DMS153 (cell line): Measurements from ENCODE around the gene RAI1.

Source experiments
- DNase-seq: peaks from one replicate; lab custom pipeline; 2025; lab: John Stamatoyannopoulos, UW

The RAI1 gene

DNA sequence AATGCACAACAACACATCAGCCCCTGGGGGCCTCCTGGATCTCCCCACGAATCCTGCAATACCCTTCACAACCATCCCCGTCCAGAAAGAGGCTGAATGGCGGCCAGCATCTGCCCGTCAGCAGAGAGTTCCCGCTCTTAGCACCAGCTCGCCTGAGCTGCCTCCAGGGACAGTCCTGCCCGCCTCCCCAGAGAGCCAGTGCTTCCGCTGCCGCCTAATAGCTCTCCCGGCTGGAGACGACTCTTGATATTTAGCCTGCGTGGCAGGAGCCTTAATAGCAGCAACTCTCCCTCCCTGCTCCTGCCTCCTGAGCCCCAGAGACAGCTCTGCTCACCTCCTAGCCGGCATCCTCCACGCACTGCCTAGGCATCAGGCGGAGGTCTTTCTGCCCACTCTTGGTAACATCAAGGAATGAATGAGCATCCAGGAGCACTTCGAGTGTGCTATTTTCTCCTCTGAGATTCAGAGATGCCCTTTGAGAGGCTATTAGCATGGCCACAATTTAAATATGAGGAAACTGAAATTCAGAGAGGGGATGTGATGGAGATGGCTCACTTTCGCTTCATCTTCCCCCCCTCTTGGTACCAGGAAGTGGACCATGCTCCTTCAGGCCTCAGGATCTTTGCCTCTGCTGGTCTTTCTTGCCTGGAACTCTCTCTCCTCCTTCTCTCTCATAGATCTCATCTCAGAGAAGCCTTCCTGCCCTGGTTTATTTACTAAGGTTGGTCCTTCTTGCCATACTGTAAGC, 67.9 kb downstream of the RAI1 start:
- peak; percentile 28 for DNase-seq

DNA sequence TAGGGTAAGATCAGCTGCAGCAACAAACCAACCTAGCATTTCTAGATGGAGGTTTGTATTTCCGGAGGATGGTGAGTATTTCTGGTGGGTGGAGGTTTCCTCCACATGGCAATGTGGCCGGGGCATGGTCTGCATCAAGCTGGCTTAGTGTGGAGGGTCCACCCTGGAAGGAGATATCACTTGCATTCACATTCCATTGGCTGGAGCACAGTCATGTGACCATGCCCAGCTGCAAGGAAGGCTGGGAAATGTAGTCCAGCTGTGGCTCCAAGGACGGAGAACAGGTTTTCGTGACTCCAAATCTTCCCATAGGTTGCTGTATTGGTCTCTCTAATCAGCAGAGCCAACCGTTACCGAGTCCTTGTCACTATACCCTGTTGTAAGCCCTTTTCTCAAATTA, 68.7 kb downstream of the RAI1 start:
- DNase-seq, result no peak

DNA sequence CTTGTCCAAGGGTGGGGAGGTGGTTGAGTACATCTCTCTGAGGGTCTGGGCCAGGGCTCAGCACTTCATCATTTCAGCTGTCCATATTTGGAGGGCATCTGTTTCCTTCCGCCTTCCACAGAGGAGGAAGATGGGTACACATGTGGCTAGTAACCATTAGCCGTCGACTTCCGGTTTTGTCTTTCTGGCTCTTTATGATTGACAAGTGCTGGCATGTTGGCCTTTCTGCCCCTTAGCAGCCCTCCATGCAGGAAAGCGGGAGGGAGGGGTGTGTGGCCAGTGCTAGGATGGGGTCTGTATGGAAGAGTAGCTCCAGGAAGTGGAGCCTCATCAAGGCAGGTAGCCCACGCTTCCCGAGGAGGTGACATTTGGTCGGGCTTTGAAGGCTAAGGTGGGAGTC, 69.6 kb downstream of the RAI1 start:
- DNase-seq, result peak; percentile 23

DNA sequence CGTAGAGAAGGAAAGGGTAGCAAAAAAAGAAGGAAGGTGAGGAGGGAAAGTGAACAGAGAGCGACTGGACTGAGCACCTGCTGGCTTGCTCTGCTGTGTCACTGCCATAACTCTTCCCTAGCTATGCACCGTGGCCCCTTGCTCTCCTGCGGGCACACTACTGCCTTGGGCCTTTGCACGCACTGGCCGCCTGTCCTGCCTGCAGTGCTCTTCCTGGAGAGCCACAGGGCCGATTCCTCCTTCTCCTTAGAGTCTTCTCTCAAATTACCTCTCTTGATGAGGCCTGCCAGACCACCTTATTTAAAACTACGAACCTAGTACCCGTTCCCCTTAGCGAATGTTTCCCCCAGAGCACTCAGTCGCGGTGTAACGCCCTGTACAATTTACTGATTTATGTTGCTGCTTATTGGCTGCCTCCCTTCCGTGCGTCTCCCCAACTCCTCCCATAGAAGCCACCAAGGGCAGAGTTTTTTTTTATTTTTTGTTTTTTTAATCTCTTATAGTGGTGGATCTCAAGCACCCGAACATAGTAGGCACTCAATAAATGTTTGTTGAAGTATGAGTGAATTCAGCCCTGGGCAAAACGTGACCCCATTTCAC, 70.3 kb downstream of the RAI1 start:
- DNase-seq, result no peak

DNA sequence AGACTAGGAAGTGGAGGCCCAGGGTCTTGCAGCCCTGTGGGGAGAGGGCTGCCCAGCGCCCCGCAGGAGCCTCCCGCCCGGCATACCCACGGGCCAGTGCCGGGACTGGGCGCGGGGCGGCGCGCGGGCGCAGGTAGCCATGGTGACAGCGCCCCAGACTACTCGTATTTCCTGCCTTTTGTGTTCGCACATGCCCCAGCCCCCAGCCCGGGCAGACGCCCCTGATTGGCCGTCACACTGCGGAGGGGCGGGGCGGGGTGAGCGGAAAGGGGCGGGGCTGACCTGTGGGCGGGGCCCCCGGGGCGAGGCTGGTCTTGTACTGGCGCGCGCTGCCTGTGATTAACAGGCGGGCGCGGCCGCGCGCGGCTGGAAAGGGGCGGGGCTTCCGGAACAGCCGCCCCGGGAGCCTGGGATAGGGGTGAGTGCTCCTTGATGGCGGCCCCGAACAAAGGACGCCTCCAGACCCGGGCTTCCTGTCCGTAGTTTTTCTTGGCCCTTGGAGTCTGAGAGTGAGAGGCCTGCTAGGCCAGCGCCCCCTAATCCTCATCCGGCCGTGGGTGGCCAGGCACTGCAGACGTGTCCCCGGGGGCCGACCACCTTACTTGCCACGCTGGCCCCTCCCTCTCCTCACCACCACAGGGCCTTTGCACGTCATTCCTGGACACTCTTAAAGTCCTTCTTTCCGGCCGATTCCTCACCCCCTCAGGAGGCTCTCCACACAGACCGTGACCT, 71.0 kb downstream of the RAI1 start:
- peak; percentile 75 for DNase-seq

DNA sequence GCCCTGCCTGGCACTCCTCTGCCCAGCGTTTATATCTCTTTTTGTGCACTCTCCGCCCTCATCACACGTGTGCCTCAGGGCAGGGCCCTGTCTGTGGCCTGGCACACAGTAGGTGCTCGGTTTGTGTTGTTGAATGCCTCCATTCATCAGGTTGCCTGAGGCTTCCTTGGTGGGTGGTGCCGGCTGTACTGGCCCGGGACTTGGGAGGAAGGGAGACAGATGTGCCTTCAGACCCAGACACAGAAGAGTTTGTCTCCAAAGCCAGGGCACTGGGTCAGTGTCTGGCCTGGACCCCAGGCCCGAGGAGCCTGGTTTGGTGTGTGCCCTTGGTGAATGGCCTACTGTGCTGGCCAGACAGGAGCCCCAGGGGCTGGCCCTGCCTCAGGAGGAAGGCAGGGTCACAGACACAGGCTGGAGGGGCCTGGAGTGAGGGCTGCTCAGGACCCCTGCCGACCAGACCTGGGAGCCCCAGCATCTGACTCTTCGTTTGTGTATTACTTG, 71.6 kb downstream of the RAI1 start:
- no peak for DNase-seq

DNA sequence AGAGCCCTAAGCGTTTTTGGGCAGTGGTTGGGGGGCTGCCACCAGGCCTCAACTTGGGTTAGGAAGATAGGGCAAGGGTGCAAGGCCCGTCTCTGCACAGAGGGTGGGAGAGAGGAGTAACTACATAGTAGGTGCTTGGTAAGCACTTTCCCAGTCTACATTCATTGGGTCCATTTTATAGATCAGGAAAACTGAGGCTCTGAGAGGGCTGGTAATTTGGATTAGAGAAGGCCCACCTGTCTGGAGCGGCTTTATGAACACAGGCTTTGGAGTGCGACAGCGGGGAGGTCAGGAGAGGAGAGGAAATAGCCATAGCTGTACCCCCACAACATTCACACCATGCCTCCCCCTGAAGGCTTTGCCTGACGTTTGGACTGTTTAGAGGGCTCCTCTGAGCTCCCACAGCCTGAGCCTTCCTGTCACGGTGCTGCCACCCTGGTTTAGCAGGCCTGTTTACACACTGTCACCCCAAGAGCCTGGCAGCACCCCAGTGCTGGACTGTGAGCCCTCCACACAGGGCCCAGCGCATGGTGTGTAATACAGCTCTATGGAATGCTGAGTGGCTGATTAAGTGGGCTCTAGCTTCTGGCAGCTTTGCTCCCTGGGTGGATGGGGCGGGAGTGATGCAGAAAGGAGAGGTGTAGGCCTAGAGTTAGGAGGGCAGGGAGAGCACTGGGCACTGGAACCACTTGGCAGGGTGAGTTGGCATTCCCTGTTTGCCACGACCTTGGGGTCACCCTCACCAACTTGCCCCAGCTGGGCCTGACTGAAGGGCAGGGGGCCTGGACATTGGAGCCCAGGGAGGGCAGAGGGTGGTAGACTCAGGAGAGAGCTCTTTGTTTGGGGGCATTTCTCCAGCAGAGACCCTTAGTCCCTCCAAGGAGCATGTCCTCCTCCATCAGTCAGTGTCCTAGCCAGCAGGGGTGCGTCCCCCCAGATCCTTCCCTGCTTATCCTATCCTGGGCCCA, 73.7 kb downstream of the RAI1 start:
- no peak for DNase-seq

DNA sequence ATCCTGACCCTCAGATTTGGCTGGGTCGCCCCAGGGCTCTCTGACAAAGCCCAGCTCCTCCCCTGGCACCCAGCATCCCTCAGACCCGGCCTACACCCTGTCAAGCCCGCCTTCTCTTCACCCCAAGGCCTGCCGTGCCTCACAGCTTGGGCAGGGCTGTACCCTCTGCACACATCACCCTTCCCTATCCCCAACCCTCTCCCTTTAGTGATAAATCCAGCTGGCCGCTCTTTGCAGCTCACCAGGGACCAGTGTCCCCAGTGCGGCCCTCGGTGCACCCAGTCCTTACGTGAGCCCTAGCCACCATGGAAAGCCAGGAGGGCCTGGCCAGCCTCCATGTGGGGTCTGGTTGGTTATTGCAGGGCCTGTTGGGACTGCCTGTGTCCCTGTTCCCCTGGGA, 74.5 kb downstream of the RAI1 start:
- no peak for DNase-seq

DNA sequence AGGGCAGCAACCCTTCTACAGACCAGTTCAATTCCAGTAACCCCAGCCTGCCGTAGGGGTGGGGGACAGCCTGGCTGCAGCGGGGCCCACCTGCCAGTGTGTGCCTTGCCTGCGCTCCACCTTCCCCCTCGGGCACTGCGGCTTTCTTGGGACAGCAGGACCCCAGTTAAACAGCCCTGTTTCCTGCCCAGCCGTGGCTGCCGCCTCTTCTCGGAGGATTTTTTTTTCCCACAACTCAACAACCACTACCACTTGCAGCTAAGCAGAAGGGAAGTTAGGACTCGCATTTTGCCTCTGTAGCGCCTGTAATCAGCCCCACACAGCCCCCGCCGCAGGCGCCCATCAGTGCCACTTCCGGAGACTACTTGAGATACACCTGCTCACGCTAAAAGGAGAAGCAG, 76.1 kb downstream of the RAI1 start:
- DNase-seq, result no peak

DNA sequence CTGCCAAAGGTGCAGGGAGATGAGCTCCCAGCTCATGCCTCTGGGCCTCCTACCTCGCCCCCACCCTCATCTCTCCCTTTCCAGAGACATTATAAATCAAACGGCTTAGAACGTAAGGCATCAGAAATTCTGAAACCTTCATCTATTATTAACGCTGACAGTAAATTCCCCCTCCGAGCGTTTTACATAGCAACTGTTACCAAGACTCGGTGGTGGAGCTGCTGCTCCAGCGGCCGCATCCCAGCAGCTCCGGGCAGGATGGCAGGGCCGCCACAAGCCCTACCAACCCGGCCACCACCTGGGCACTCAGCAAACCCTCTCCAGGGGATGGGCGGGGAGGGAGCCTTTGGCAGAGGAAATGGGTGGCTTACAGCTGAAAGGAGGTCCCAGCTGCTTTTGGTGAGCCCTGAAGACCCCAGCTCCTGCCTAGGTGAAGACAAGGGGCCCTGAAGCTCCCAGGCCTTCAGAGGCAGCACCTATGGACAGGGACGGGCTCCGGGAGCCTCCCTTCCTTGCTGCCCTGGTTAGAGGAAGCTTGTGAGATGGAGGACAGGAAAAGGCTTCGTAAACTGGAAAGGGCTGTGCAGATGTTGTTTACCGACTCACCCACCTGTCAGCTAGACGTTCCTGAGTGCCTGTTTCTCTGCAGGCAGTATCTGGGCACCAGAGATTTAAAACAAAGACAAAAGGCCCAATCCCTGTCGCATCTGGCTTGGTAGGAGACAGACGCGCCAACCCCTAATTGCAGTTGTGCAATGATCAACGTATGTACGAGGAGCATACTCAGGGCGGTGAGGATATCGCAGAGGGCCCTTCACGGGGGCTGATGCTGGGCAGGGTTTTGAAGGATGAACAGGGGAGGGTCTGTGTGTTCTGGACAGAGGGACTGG, 76.9 kb downstream of the RAI1 start:
- peak; percentile 60 for DNase-seq

DNA sequence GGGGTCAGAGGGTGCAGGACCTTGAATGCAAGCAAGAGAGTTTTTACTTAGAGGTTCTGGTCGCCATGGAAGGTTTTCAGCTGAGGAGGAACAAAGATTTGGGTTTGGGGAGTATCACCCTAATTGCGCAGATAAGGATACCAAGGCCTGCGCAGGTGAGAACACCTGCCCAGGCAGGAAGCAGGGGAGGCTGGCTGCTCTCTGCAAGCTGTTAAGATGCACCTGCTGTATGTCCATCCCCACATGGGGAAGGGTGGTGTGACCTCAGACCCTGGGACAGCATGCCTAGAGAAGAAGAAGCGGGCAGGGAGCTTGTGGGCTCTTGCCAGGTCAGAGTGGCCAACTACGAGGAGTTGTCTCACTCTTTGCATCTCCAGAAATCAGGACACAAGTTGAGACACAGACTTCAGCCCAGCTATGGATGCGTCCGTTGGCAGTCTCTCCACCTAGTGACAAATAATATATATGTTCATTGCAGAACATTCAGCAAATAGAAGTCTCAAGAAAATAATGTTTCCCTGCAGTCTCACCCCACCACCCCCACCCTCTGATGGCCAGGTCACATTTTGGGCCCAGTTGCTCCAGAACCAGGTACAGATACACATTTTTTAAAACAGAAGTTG, 77.8 kb downstream of the RAI1 start:
- DNase-seq, result no peak

DNA sequence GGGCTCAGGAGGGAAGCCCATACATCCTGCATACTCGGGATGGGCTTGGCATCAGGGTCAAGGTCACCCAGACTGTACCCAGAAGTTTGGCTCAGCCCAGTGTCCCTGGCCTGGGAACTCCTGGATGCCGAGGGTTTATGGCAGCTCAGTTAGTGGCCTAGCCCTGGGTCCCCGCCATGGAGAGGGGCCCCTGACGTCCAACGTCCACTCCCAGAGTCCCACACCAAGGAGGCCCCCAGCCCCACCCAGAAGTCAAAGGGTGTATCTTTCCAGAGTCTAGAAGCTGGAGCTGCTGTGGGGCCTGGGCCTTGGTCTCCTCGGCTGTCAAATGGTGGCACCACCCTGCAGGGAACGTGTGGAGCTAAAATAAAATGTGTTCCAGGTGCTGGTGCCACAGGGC, 79.1 kb downstream of the RAI1 start:
- no peak for DNase-seq

DNA sequence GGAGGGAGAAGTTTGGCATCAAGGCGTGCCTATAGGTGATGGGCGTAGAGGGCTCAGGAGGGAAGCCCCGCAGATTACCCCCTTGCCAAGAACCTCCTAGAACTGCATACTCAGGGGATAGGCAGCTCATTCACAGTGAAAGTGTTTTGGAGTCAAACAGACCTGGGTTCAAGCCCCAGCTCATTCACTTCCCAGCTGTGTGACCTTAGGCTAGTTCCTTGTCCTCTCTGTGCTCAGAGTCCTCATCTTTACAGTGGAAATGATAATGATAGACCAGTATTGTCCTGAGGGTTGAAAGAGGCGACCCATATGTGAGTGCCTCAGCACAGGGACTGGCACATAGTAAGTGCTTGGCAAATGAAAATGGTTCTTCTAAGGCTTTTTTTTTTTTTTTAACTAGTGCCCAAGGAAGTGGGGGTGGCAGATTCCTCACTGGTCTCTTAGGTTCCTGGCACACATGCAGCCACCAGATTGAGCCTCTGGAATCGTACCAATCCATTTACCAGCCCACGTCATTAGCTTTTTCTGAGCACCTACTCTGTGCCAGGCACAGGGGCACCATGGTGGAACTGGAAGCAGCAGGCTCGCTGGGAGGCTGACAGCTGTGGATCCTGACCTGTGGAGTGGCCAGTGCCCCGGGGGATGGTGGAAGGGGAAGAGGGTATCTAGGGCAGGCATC, 79.8 kb downstream of the RAI1 start:
- DNase-seq, result no peak

DNA sequence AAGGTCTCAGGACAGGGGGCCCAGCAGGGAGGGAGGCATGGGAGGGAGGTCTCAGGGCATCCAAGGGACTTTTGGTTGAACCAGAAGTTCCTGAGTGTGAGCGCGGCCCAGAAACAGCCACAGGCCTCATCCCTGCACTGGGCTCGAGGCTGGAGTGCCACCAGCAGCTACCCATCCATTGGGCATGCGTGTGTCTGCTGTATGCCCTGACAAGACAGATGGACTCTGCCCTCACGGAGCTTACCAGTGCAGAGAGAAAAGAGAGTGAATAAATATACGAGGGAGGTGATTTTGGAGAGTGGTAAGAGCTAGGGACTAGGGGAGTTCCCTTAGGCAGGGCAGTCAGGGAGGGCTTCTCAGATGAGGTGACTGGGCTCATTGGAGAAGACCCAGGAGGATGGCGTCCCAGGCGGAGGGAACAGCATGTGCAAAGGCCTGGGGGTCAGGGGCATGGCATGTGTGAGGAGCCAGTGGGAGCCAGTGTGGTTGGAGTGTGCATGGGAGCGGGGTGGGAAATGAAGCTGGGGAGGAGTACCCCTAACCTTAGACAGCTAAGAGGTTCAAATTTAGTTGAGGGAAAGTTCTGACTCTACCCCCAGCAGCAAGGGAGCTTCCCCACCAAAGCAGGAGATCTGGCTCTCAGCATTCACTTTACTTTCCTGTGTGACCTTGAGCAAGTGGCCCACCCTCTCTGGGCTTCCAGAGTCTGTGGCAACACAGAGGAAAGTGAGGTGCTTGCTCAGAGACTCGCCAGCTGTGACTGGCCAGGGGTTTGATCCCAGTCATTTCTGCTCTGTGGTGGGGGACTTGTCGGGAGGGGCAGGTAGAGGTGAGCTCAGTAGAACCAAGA, 80.9 kb downstream of the RAI1 start:
- DNase-seq, result no peak

DNA sequence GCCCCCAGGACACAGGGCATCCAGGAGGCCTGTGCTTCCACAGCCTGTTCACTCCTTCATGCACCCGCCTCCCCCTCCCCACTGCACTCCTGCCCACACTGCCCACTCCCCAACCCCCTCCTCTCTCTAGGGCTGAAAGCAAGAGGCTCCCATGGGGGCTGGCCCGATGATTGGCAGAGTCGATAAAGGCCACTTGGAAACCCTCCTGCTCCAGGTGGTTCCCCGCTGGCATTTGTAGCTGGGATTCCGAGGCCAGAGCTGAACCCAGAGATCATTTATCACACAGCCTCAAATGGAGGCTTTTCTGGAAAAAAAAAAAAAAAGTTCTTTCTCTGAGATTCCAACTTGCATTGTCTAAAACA, 81.5 kb downstream of the RAI1 start:
- no peak for DNase-seq

DNA sequence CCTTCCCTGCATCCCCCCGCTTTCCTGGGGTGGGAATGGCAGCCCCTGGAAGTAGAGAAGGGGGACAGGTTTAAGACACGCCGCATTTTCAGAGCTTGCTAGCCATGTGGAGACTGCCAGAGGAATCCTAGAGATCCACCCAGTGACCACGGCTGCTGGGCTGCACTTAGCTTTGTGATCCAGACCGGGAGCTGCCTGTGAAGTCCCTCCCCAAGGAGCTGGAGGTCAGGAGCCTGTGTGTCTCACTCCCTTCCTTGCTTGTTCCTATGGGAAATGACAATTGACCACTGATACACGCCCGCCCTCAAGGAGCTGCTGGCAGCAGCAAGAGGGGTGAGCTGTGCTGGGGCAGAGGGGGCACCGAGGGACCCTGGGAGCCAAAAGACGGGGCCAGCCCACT, 81.9 kb downstream of the RAI1 start:
- no peak for DNase-seq

DNA sequence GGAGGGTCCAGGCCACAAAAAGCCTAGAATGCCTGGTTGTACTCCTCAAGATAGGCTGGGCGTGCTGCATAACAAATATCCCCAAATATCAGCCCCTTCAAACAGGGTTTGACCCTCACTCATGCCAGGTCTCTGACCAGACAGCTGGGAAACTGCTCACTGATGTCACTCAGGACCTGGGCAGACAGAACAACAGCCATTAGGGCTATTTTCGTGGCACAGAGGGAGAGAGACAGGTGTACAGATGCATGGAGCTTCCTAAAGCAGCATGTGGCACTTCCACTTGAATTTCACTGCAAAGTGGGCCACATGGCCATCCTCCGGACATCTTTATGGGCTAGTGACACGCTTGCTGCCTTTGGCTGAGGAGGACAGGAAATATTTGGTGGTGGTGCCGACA, 82.5 kb downstream of the RAI1 start:
- no peak for DNase-seq

DNA sequence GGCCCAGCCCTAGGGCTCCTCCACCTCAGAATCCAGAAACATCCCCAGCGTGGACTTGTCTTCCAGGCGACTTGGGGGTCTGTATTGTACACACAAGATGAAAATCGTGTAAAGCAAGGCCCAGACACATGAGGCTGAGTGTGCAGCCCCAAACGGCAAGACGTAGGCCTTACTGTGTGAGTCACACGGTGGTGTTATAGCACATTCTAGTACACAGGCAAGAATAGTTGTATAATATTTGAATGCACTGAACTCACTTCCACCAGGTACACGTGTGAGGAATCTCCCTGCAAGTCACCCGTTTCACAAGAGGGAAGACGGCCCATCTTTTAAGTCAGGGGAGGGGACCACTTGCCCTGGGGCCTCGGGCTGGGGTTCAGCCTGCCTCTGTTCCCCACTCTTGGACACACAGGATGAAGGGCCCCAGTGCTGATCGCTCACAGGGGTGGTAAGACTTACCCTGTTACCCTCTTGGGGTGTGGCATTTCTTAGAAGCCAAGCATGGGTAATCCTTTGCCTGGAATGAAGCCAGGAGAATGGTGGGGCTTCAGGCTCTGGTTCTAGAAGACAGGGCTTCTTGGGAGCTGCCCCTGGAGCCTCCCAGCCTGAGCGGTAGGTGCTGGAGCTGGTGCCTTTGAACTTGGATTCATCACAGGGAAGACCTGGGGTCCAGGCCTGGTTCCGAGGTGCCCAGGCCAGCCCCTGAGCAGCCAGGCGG, 84.3 kb downstream of the RAI1 start:
- DNase-seq, result no peak
